ENCODE data around the gene CDCP1.

The CDCP1 gene

GRCh38 chr3:45185052-45185451 lies 38.9 kb upstream of the CDCP1 start:
- TF ChIP-seq CEBPB (IDR thresholded peaks at IDR 0.05) (no peak), TEAD4 (IDR thresholded peaks at IDR 0.05) (no peak)

GRCh38 chr3:45183872-45184262 lies 37.7 kb upstream of the CDCP1 start:
- TF ChIP-seq TCF12 (IDR thresholded peaks at IDR 0.05; ENCODE audit: low read depth) (no peak), NFIC (IDR thresholded peaks at IDR 0.05) (no peak), EP300 (IDR thresholded peaks at IDR 0.05; ENCODE audit: borderline replicate concordance) (no peak), YY1 (IDR thresholded peaks at IDR 0.05; ENCODE audit: low read depth) (no peak), CEBPB (IDR thresholded peaks at IDR 0.05) (no peak), ZBTB7A (IDR thresholded peaks at IDR 0.05; ENCODE audit: low read depth) (no peak), TAF1 (IDR thresholded peaks at IDR 0.05; ENCODE audit: low read depth) (no peak), RAD21 (IDR thresholded peaks at IDR 0.05; ENCODE audit: low read depth) (no peak), TEAD4 (IDR thresholded peaks at IDR 0.05) (no peak)

DNA sequence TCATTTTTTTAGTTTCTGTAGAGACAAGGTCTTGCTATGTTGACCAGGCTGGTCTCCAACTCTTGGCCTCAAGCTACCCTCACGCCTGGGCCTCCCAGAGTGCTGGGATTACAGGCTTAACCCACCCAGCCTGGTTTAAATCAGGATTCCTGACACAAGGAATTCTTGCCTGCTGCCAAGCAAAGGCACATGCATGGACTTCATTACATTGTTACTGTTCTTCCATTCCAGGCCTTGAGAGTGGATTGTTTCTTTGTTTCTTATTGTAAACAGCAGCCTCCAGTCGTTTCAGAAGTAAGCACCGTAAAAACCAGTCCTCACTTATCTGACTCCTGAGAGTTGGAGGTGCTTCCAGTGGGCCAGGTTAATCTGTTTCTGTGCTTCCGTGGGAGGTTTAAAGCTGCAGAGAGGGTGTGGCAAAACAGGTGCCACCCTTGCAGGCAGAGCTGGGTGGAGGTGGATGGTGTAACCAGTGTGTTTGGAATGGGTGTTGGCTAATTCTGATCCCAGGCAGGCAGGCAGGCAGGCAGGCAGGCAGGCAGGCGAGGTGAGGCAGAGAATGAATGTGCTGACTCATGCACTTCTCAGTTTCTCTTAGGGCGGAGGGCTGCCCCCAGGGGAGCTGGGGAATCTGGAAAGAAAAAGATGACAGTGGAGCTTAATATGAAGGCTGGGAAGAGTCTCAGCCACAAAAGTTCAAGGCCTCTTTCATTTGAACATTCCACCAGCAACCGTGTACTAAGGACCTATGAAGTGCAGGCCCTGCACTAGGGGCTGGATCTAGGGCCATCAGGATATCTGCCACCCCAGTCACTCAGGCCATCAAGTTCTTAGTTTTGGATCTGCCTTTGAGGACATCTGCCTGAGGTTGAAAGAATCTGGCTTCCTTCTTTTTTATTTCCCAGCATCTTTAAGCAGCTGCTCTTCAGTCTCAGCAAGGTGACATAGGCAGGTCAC lies 37.0 kb upstream of the CDCP1 start:
- no peak for TF ChIP-seq EGR1 (IDR thresholded peaks at IDR 0.05)
- no peak for TF ChIP-seq CREB1 (IDR thresholded peaks at IDR 0.05; ENCODE audit: low read depth)
- TF ChIP-seq TEAD4 (IDR thresholded peaks at IDR 0.05) = peak; percentile 57; the same call in 1 of the 2 replicates
- TF ChIP-seq, protein P1, sequence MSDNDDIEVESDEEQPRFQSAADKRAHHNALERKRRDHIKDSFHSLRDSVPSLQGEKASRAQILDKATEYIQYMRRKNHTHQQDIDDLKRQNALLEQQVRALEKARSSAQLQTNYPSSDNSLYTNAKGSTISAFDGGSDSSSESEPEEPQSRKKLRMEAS (IDR thresholded peaks at IDR 0.05) = peak; percentile 72
- no peak for TF ChIP-seq ZBTB7A (IDR thresholded peaks at IDR 0.05; ENCODE audit: low read depth)
- TF ChIP-seq RAD21 (IDR thresholded peaks at IDR 0.05; ENCODE audit: low read depth) = no peak; the same call in none of the 2 replicates
- TF ChIP-seq REST (IDR thresholded peaks at IDR 0.05; ENCODE audit: low read depth) = no peak
- peak; percentile 19; the same call in 1 of the 2 replicates for TF ChIP-seq EP300 (IDR thresholded peaks at IDR 0.05; ENCODE audit: borderline replicate concordance)
- no peak for TF ChIP-seq NFIC (IDR thresholded peaks at IDR 0.05)
- 0 out of 2 replicates have a peak, but pooled peaks have one; percentile 10 for TF ChIP-seq YY1 (IDR thresholded peaks at IDR 0.05; ENCODE audit: low read depth)
- TF ChIP-seq CEBPB (IDR thresholded peaks at IDR 0.05) = peak; percentile 66
- TF ChIP-seq FOXM1 (IDR thresholded peaks at IDR 0.05; ENCODE audit: borderline replicate concordance, low read depth) = no peak
- peak; percentile 53 for TF ChIP-seq USF1 (IDR thresholded peaks at IDR 0.05)

DNA sequence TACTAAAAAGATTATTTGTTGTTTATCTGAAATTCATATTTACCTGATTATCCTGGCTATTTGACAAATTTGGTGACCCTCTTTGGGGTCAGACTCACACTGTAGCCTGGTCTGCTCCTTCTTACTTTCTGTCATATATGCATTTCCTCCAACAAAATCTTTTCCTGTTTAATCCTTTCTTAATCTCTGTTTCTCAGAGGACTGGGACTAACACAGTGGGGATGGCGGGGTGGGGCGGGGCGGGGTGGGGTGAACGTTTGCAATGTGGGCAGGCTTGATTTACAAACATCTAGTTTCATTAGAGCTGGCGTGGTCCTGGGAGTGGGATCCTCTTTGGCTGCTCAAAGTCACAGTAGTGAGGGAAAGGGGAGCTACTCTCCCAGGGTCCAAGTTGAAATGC lies 35.3 kb upstream of the CDCP1 start:
- TF ChIP-seq USF1 (IDR thresholded peaks at IDR 0.05) = no peak
- TF ChIP-seq REST (IDR thresholded peaks at IDR 0.05; ENCODE audit: low read depth) = no peak
- TF ChIP-seq EP300 (IDR thresholded peaks at IDR 0.05; ENCODE audit: borderline replicate concordance) = no peak
- TF ChIP-seq YY1 (IDR thresholded peaks at IDR 0.05; ENCODE audit: low read depth) = no peak
- TF ChIP-seq FOXM1 (IDR thresholded peaks at IDR 0.05; ENCODE audit: borderline replicate concordance, low read depth) = no peak
- no peak for TF ChIP-seq RAD21 (IDR thresholded peaks at IDR 0.05; ENCODE audit: low read depth)
- TF ChIP-seq EGR1 (IDR thresholded peaks at IDR 0.05) = no peak
- TF ChIP-seq TAF1 (IDR thresholded peaks at IDR 0.05; ENCODE audit: low read depth) = no peak
- TF ChIP-seq CEBPB (IDR thresholded peaks at IDR 0.05) = no peak
- TF ChIP-seq, protein P1 (IDR thresholded peaks at IDR 0.05) = no peak
- TF ChIP-seq CREB1 (IDR thresholded peaks at IDR 0.05; ENCODE audit: low read depth) = no peak
- no peak for TF ChIP-seq TCF12 (IDR thresholded peaks at IDR 0.05; ENCODE audit: low read depth)
- no peak for TF ChIP-seq TEAD4 (IDR thresholded peaks at IDR 0.05)
- no peak for TF ChIP-seq NFIC (IDR thresholded peaks at IDR 0.05)
- TF ChIP-seq ZBTB7A (IDR thresholded peaks at IDR 0.05; ENCODE audit: low read depth) = no peak

- TF ChIP-seq NFIC (IDR thresholded peaks at IDR 0.05) (no peak), EGR1 (IDR thresholded peaks at IDR 0.05) (no peak), REST (IDR thresholded peaks at IDR 0.05; ENCODE audit: low read depth) (no peak), CEBPB (IDR thresholded peaks at IDR 0.05) (no peak), ZBTB7A (IDR thresholded peaks at IDR 0.05; ENCODE audit: low read depth) (no peak)
Observed at GRCh38 chr3:45180899-45181298, 34.7 kb upstream of the CDCP1 start.
